HG03060 (cell line): ENCODE data around the gene WEE2.
"Not testable (repeated sequence)": the region's sequence is repeated elsewhere in the genome, so short reads cannot be mapped to it uniquely, and the experiment has no call there.

Experiments used
- ATAC-seq: cut with Tn5 transposase; IDR thresholded peaks from one replicate; pipeline ENCODE4 v1.9.1; 2021; ENCODE audit warnings: low read depth, moderate number of reproducible peaks; ENCODE audit not compliant: unreplicated experiment

Gene WEE2

DNA sequence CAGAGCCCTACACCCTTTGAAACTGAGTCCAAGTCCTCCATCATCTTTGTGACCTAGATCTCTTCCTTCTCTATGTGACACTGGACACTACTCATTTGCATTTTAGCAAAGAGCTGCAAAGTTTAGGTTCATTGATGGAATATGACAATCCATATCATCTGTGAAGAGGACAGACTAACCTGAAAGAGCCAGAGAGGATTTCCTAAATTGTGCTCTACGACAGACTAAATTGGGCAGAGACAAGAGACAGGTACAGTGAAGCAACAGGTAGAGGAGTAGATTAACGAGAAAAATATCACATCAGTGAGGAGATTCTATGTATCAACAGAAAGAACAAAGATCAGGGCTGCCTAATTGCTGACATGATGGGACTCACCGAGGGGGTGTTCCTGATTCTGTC, 55.6 kb downstream of the WEE2 start, which contains the start of gene TAS2R3:
TSS of gene TAS2R3 (plus strand) at position 301 of the 400 bp plus-strand sequence. CDS start at position 363, 62 bp downstream.
- no peak for ATAC-seq

DNA sequence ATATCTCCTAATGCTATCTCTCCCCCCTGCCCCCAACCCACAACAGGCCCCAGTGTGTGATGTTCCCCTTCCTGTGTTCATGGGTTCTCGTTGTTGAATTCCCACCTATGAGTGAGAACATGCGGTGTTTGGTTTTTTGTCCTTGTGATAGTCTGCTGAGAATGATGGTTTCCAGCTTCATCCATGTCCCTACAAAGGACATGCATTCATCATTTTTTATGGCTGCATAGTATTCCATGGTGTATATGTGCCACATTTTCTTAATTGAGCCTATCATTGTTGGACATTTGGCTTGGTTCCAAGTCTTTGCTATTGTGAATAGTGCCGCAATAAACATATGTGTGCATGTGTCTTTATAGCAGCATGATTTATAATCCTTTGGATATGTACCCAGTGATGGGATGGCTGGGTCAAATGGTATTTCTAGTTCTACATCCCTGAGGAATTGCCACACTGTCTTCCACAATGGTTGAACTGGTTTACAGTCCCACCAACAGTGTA, 62.0 kb downstream of the WEE2 start:
- ATAC-seq = not testable (repeated sequence)

DNA sequence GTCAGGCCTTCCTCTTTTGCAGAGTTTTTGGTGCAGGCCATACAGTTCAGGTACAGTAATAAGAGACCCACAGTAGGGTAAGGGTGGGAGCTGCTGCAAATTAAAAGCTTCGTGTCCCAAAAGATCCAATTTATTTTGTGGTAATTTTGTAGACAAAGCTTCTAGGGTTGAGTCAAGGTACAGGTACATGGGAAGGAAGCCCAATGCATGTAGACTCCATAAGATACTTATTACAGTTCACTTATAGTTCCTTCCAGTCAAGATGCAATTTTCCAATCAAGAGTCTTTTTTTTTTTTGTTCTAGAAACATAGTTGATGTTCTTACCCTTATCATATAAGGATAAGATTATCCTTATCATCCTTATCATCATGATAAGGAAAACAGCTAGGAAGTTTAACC, 68.2 kb downstream of the WEE2 start, which contains the start of gene TAS2R4:
TSS of gene TAS2R4 (plus strand) at position 301 of the 400 bp plus-strand sequence. CDS start 1,815 bp downstream, outside the sequence.
- no peak for ATAC-seq
